ENCODE results near the gene S100A5. TPM values are rescaled to one million over a fixed set of nuclear protein-coding genes. Genes with fewer than 3 reads are reported as not detected.

S100A5 gene
- total and polyA plus RNA-seq, 2 of the 8 experiments (the other 6 are each of a cell fraction or from before 2014, with no cell fraction given): not detected

DNA sequence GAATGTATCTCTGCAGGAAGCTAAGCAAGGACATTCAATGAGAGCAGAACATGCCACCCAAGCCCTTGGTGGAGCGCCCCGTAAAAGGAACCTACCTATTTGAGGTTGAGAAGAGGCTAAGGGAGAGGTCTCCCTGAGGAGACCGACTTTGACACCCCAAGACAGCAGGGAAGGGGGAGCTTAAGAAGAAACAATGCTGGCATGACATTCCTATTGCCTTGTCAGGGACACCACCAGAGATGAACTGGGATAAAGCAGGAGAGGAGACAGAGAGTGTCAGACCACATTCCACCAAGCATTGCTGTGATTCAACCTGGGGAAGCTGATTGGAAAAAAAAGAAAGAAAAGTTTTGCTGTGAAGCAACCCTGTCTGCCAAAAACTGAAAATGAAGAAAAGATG lies 38.2 kb upstream of the S100A5 start:
- no peaks in the 10 kb centered on the region for H3K79me2 ChIP-seq (ENCODE audit: control insufficient read depth in 1 of 2, insufficient read depth in 2 of 2, low read length in 2 of 2)
- H2BK12ac ChIP-seq (ENCODE audit: low read depth, low read length): 0 out of 2 replicates have a peak overlapping the region, but pooled peaks have one; percentile 70
- ChIA-PET CTCF (ENCODE audit: partially characterized antibody) (interaction anchor here (0.8 to 4.2 kb wide), 7 partner anchors 11 to 86 kb away, joined by 3 to 64 read pairs (median 4); partner anchors contain the start of genes S100A1, S100A13, S100A14 and S100A16), POLR2A (ENCODE audit: partially characterized antibody) (interaction anchor here (0.9 to 3.6 kb wide), 2 partner anchors 48 to 55 kb away, joined by 3 to 20 read pairs; partner anchors contain the start of genes CHTOP and S100A13)
- H2BK120ac ChIP-seq (replicated peaks; ENCODE audit: low read depth, low read length): no peak overlapping the region
- H4K91ac ChIP-seq (replicated peaks; ENCODE audit: insufficient read length, low read length): no peak overlapping the region
- 77% methylated on average over 3 of the region's 3 CpGs; no CpG with 5 or more reads in 1 of the 2 experiments for WGBS, 2 experiments (ENCODE audit: extremely low coverage in 1 of 2, insufficient coverage in 1 of 2, insufficient read length in 1 of 2, insufficient replicate concordance in 2 of 2, low coverage in 1 of 2, low lambda C conversion rate in 2 of 2, missing lambda C conversion rate in 1 of 2)
- H3K9ac ChIP-seq (replicated peaks in 1 of 4; ENCODE audit: extremely low read depth in 1 of 4, low read depth in 3 of 4, low read length in 3 of 4): no peak overlapping the region
- H3K9me3 ChIP-seq (ENCODE audit: insufficient read depth in 2 of 2, low read depth in 1 of 2, low read length in 1 of 2): peaks cover 0 to 12% of the 10 kb centered on the region in 2 experiments; a peak in 1 of 4 replicates
- FAIRE-seq: no peak
- H3K4me1 ChIP-seq (replicated peaks in 1 of 4; ENCODE audit: control insufficient read depth in 3 of 4, insufficient read depth in 4 of 4, low read length in 3 of 4): peaks cover 0 to 3% (median 0%) of the 10 kb centered on the region in 4 experiments; a peak in 2 of 7 replicates
- H3K27me3 ChIP-seq (replicated peaks in 1 of 4; ENCODE audit: control insufficient read depth in 3 of 4, extremely low read depth in 1 of 4, insufficient read depth in 3 of 4, low read length in 3 of 4): no peaks in the 10 kb centered on the region
- no peak overlapping the region for H4K5ac ChIP-seq (ENCODE audit: insufficient read length, low read depth, low read length)
- H4K20me1 ChIP-seq (replicated peaks in 1 of 2; ENCODE audit: control insufficient read depth in 1 of 2, insufficient read depth in 2 of 2, low read length in 2 of 2): no peaks in the 10 kb centered on the region
- no peak overlapping the region for H3K23ac ChIP-seq (ENCODE audit: insufficient read length)
- no peak overlapping the region for H3K4ac ChIP-seq (replicated peaks; ENCODE audit: insufficient read length, low read depth, low read length)
- no peak overlapping the region for H3K4me3 ChIP-seq (ENCODE audit: extremely low read depth in 1 of 4, insufficient read depth in 2 of 4, low read depth in 3 of 4, low read length in 4 of 4)
- H3K79me1 ChIP-seq (ENCODE audit: low read depth, low read length): no peaks in the 10 kb centered on the region
- no peak for TF ChIP-seq RBBP5 (IDR thresholded peaks at IDR 0.05; ENCODE audit: borderline replicate concordance, low read depth, low read length)
- no peak for TF ChIP-seq RFX5 (IDR thresholded peaks at IDR 0.05; ENCODE audit: borderline replicate concordance, low read depth, low read length)
- TF ChIP-seq, protein P1, sequence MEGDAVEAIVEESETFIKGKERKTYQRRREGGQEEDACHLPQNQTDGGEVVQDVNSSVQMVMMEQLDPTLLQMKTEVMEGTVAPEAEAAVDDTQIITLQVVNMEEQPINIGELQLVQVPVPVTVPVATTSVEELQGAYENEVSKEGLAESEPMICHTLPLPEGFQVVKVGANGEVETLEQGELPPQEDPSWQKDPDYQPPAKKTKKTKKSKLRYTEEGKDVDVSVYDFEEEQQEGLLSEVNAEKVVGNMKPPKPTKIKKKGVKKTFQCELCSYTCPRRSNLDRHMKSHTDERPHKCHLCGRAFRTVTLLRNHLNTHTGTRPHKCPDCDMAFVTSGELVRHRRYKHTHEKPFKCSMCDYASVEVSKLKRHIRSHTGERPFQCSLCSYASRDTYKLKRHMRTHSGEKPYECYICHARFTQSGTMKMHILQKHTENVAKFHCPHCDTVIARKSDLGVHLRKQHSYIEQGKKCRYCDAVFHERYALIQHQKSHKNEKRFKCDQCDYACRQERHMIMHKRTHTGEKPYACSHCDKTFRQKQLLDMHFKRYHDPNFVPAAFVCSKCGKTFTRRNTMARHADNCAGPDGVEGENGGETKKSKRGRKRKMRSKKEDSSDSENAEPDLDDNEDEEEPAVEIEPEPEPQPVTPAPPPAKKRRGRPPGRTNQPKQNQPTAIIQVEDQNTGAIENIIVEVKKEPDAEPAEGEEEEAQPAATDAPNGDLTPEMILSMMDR (IDR thresholded peaks at IDR 0.05; ENCODE audit: control extremely low read depth in 1 of 3, insufficient read depth in 1 of 3, low read depth in 1 of 3, low read length in 3 of 3): no peak
- no peak for TF ChIP-seq TAF7 (optimal IDR thresholded peaks at IDR 0.05; ENCODE audit: borderline replicate concordance, low read depth, low read length)
- no peak for TF ChIP-seq SP1 (IDR thresholded peaks at IDR 0.05; ENCODE audit: low read depth, low read length)
- TF ChIP-seq ZNF274 (IDR thresholded peaks at IDR 0.05; ENCODE audit: borderline replicate concordance, extremely low read depth, low read length): no peak
- no peak for TF ChIP-seq POLR2AphosphoS5 (IDR thresholded peaks at IDR 0.05; ENCODE audit: low read depth, low read length)
- no peak for TF ChIP-seq CBX5 (IDR thresholded peaks at IDR 0.05; ENCODE audit: low read depth, low read length)
- no peak for TF ChIP-seq CHD1 (IDR thresholded peaks at IDR 0.05; ENCODE audit: low read depth, low read length)
- TF ChIP-seq RNF2 (IDR thresholded peaks at IDR 0.05; ENCODE audit: borderline replicate concordance, low read depth, low read length, missing control alignments, poor library complexity, severe bottlenecking): no peak
- TF ChIP-seq RXRA (IDR thresholded peaks at IDR 0.05; ENCODE audit: insufficient read depth, low read depth, low read length): no peak
- no peak overlapping the region for H3K27ac ChIP-seq (ENCODE audit: low read depth, low read length)
- no peak overlapping the region for H2BK5ac ChIP-seq (ENCODE audit: low read depth, low read length)
- H2BK15ac ChIP-seq (ENCODE audit: low read length): no peak overlapping the region
- H3K56ac ChIP-seq (replicated peaks; ENCODE audit: insufficient read length, low read depth, low read length): no peak overlapping the region
- no peaks in the 10 kb centered on the region for H3K36me3 ChIP-seq (ENCODE audit: control insufficient read depth in 2 of 4, insufficient read depth in 4 of 4, low read length in 3 of 4)
- no peak overlapping the region for H3K14ac ChIP-seq (ENCODE audit: insufficient read length)
- no peak overlapping the region for H3K4me2 ChIP-seq (ENCODE audit: insufficient read depth in 1 of 2, low read depth in 2 of 2, low read length in 2 of 2)
- H2BK20ac ChIP-seq (ENCODE audit: low read length): no peak overlapping the region
- H2AK5ac ChIP-seq (ENCODE audit: low read depth, low read length): no peak overlapping the region
- H2AFZ ChIP-seq (ENCODE audit: low read length): no peak overlapping the region
- no peak for DNase-seq (ENCODE audit: low read depth in 1 of 2, low spot score in 2 of 2)
- H4K8ac ChIP-seq (ENCODE audit: extremely low read depth, insufficient read depth, low read length): no peak overlapping the region
- H3K18ac ChIP-seq (ENCODE audit: extremely low read depth, low read length): no peak overlapping the region
- H3K23me2 ChIP-seq (ENCODE audit: low read depth, low read length): no peaks in the 10 kb centered on the region; the same call in 1 of the 2 replicates

All from H1 (cell line).